ENCODE results near the gene TDRD9.

Gene TDRD9

GRCh38 chr14:103890821-103891666 lies 37.2 kb upstream of the TDRD9 start:
- Histone ChIP-seq H3K18ac (ENCODE audit: low read length) (no peak overlapping the region), H3K27ac (ENCODE audit: low read depth, low read length) (no peak overlapping the region), H3K27me3 (ENCODE audit: insufficient read depth, low read length) (no peaks in the 10 kb centered on the region), H3K79me1 (ENCODE audit: low read length) (no peaks in the 10 kb centered on the region), H3K4me2 (ENCODE audit: low read length) (no peak overlapping the region), H3K36me3 (ENCODE audit: control insufficient read depth in 1 of 2, insufficient read depth in 2 of 2, low read length in 2 of 2) (no peaks in the 10 kb centered on the region), H3K9ac (ENCODE audit: low read length) (no peak overlapping the region), H3K4me1 (ENCODE audit: control insufficient read depth in 1 of 2, insufficient read depth in 2 of 2, low read length in 2 of 2) (peaks cover 0 to 7% of the 10 kb centered on the region in 2 experiments), H3K14ac (ENCODE audit: low read length) (no peak overlapping the region), H4K91ac (ENCODE audit: low read depth, low read length) (no peak overlapping the region), H2BK12ac (ENCODE audit: low read length) (no peak overlapping the region), H4K8ac (ENCODE audit: low read depth, low read length) (no peak overlapping the region), H2BK5ac (ENCODE audit: low read depth, low read length, poor library complexity) (no peak overlapping the region), H3K4ac (ENCODE audit: low read depth, low read length) (no peak overlapping the region), H3K79me2 (ENCODE audit: control insufficient read depth, insufficient read depth, low read length, poor library complexity) (no peaks in the 10 kb centered on the region), H2AK5ac (ENCODE audit: low read length) (no peak overlapping the region), H3K23ac (ENCODE audit: low read length) (no peak overlapping the region), H3K4me3 (ENCODE audit: low read depth, low read length) (no peak overlapping the region), H2BK120ac (ENCODE audit: insufficient read depth, low read length, poor library complexity) (no peak overlapping the region), H3K9me3 (ENCODE audit: insufficient read depth, low read depth, low read length) (peaks cover under 1% of the 10 kb centered on the region), H2AFZ (ENCODE audit: insufficient read depth, low read length, poor library complexity) (no peak overlapping the region), H4K12ac (ENCODE audit: low read depth, low read length) (no peak overlapping the region)
- no peak for DNase-seq
- no CpG with 5 or more reads among the region's 18 CpGs for WGBS (ENCODE audit: extremely low coverage, insufficient coverage, insufficient read length)

GRCh38 chr14:103891667-103892215 lies 36.5 kb upstream of the TDRD9 start:
- Histone ChIP-seq H2BK12ac (ENCODE audit: low read length) (no peak overlapping the region), H3K79me1 (ENCODE audit: low read length) (no peaks in the 10 kb centered on the region), H4K8ac (ENCODE audit: low read depth, low read length) (no peak overlapping the region), H3K4me1 (ENCODE audit: control insufficient read depth in 1 of 2, insufficient read depth in 2 of 2, low read length in 2 of 2) (peaks cover 0 to 3% of the 10 kb centered on the region in 2 experiments), H3K14ac (ENCODE audit: low read length) (no peak overlapping the region), H3K4me3 (ENCODE audit: low read depth, low read length) (no peak overlapping the region), H4K12ac (ENCODE audit: low read depth, low read length) (no peak overlapping the region), H3K9ac (ENCODE audit: low read length) (no peak overlapping the region), H2AFZ (ENCODE audit: insufficient read depth, low read length, poor library complexity) (no peak overlapping the region), H3K27me3 (ENCODE audit: insufficient read depth, low read length) (no peaks in the 10 kb centered on the region), H2BK5ac (ENCODE audit: low read depth, low read length, poor library complexity) (no peak overlapping the region), H3K36me3 (ENCODE audit: control insufficient read depth in 1 of 2, insufficient read depth in 2 of 2, low read length in 2 of 2) (no peaks in the 10 kb centered on the region), H3K79me2 (ENCODE audit: control insufficient read depth, insufficient read depth, low read length, poor library complexity) (no peaks in the 10 kb centered on the region), H3K4ac (ENCODE audit: low read depth, low read length) (no peak overlapping the region), H3K27ac (ENCODE audit: low read depth, low read length) (no peak overlapping the region), H3K23ac (ENCODE audit: low read length) (no peak overlapping the region), H3K4me2 (ENCODE audit: low read length) (no peak overlapping the region), H4K91ac (ENCODE audit: low read depth, low read length) (no peak overlapping the region), H2AK5ac (ENCODE audit: low read length) (no peak overlapping the region), H3K9me3 (ENCODE audit: insufficient read depth, low read depth, low read length) (peaks cover 8% of the 10 kb centered on the region), H2BK120ac (ENCODE audit: insufficient read depth, low read length, poor library complexity) (no peak overlapping the region), H3K18ac (ENCODE audit: low read length) (no peak overlapping the region)
- WGBS (ENCODE audit: extremely low coverage, insufficient coverage, insufficient read length), result no CpG with 5 or more reads among the region's 15 CpGs
- DNase-seq, result no peak

- Histone ChIP-seq H4K12ac (ENCODE audit: low read depth, low read length) (no peak overlapping the region), H3K4me2 (ENCODE audit: low read length) (no peak overlapping the region), H4K8ac (ENCODE audit: low read depth, low read length) (no peak overlapping the region), H4K91ac (ENCODE audit: low read depth, low read length) (no peak overlapping the region), H3K9me3 (ENCODE audit: insufficient read depth, low read depth, low read length) (peaks cover 11% of the 10 kb centered on the region), H2BK12ac (ENCODE audit: low read length) (no peak overlapping the region), H3K36me3 (ENCODE audit: control insufficient read depth in 1 of 2, insufficient read depth in 2 of 2, low read length in 2 of 2) (no peaks in the 10 kb centered on the region), H2BK120ac (ENCODE audit: insufficient read depth, low read length, poor library complexity) (no peak overlapping the region), H3K79me2 (ENCODE audit: control insufficient read depth, insufficient read depth, low read length, poor library complexity) (no peaks in the 10 kb centered on the region), H3K4me1 (ENCODE audit: control insufficient read depth in 1 of 2, insufficient read depth in 2 of 2, low read length in 2 of 2) (peaks cover 0 to 3% of the 10 kb centered on the region in 2 experiments), H3K27me3 (ENCODE audit: insufficient read depth, low read length) (no peaks in the 10 kb centered on the region), H3K14ac (ENCODE audit: low read length) (no peak overlapping the region), H3K79me1 (ENCODE audit: low read length) (no peaks in the 10 kb centered on the region), H3K23ac (ENCODE audit: low read length) (no peak overlapping the region), H2AFZ (ENCODE audit: insufficient read depth, low read length, poor library complexity) (no peak overlapping the region), H3K4me3 (ENCODE audit: low read depth, low read length) (no peak overlapping the region), H3K4ac (ENCODE audit: low read depth, low read length) (no peak overlapping the region), H2AK5ac (ENCODE audit: low read length) (no peak overlapping the region), H2BK5ac (ENCODE audit: low read depth, low read length, poor library complexity) (no peak overlapping the region), H3K9ac (ENCODE audit: low read length) (no peak overlapping the region), H3K18ac (ENCODE audit: low read length) (no peak overlapping the region), H3K27ac (ENCODE audit: low read depth, low read length) (no peak overlapping the region)
- WGBS (ENCODE audit: extremely low coverage, insufficient coverage, insufficient read length), result no CpG with 5 or more reads among the region's 8 CpGs
- DNase-seq, result no peak
Measured at GRCh38 chr14:103892247-103892646, 36.0 kb upstream of the TDRD9 start.

GRCh38 chr14:103894034-103894722 lies 34.1 kb upstream of the TDRD9 start:
- no peak overlapping the region for H3K14ac ChIP-seq (ENCODE audit: low read length)
- no peak overlapping the region for H3K4ac ChIP-seq (ENCODE audit: low read depth, low read length)
- no peak overlapping the region for H2BK5ac ChIP-seq (ENCODE audit: low read depth, low read length, poor library complexity)
- no peak overlapping the region for H2AK5ac ChIP-seq (ENCODE audit: low read length)
- no peak overlapping the region for H3K27ac ChIP-seq (ENCODE audit: low read depth, low read length)
- H3K4me2 ChIP-seq (ENCODE audit: low read length), result no peak overlapping the region
- peaks cover 11% of the 10 kb centered on the region for H3K9me3 ChIP-seq (ENCODE audit: insufficient read depth, low read depth, low read length)
- H4K91ac ChIP-seq (ENCODE audit: low read depth, low read length), result no peak overlapping the region
- H3K4me3 ChIP-seq (ENCODE audit: low read depth, low read length), result no peak overlapping the region
- no peak overlapping the region for H2BK120ac ChIP-seq (ENCODE audit: insufficient read depth, low read length, poor library complexity)
- no peak overlapping the region for H3K18ac ChIP-seq (ENCODE audit: low read length)
- no peak overlapping the region for H4K12ac ChIP-seq (ENCODE audit: low read depth, low read length)
- no peak overlapping the region for H2AFZ ChIP-seq (ENCODE audit: insufficient read depth, low read length, poor library complexity)
- H3K79me1 ChIP-seq (ENCODE audit: low read length), result no peaks in the 10 kb centered on the region
- H3K27me3 ChIP-seq (ENCODE audit: insufficient read depth, low read length), result no peaks in the 10 kb centered on the region
- H3K23ac ChIP-seq (ENCODE audit: low read length), result no peak overlapping the region
- no peaks in the 10 kb centered on the region for H3K79me2 ChIP-seq (ENCODE audit: control insufficient read depth, insufficient read depth, low read length, poor library complexity)
- no peak overlapping the region for H2BK12ac ChIP-seq (ENCODE audit: low read length)
- no peaks in the 10 kb centered on the region for H3K36me3 ChIP-seq (ENCODE audit: control insufficient read depth in 1 of 2, insufficient read depth in 2 of 2, low read length in 2 of 2)
- H4K8ac ChIP-seq (ENCODE audit: low read depth, low read length), result no peak overlapping the region
- no CpG with 5 or more reads among the region's 26 CpGs for WGBS (ENCODE audit: extremely low coverage, insufficient coverage, insufficient read length)
- H3K4me1 ChIP-seq (ENCODE audit: control insufficient read depth in 1 of 2, insufficient read depth in 2 of 2, low read length in 2 of 2), result no peaks in the 10 kb centered on the region
- DNase-seq, result no peak
- no peak overlapping the region for H3K9ac ChIP-seq (ENCODE audit: low read length)

Measured in trophoblast cell (in vitro differentiated cells and primary cell).